IMR-90 (cell line): ENCODE measurements around the gene P2RY2.

Experiments
- BHLHE40 ChIP-seq: fragments of 150-350 bp; IDR thresholded peaks from 2 replicates; pipeline ENCODE4 v1.6.1; 2016; ENCODE audit warnings: mild to moderate bottlenecking, low read depth, low read length
- CEBPB ChIP-seq: IDR thresholded peaks from 2 replicates; pipeline ENCODE4 v1.6.1; 2012; ENCODE audit warnings: low read depth, low read length, improper control_type of control experiment
- CHD1 ChIP-seq: IDR thresholded peaks from 2 replicates; pipeline ENCODE4 v1.6.1; 2012; ENCODE audit warnings: low read depth, low read length, improper control_type of control experiment
- MAFK ChIP-seq: IDR thresholded peaks from 2 replicates; pipeline ENCODE4 v1.6.1; 2012; ENCODE audit warnings: low read depth, low read length, improper control_type of control experiment
- MAZ ChIP-seq: IDR thresholded peaks from 2 replicates; pipeline ENCODE4 v1.6.1; 2012; ENCODE audit warnings: low read depth, mild to moderate bottlenecking, low read length, improper control_type of control experiment, moderate library complexity, borderline replicate concordance
- MXI1 ChIP-seq: IDR thresholded peaks from 2 replicates; pipeline ENCODE4 v1.6.1; 2012; ENCODE audit warnings: low read depth, mild to moderate bottlenecking, low read length, moderate library complexity, borderline replicate concordance
- NFE2L2 ChIP-seq: fragments of 150-350 bp; IDR thresholded peaks from 2 replicates; pipeline ENCODE4 v1.6.1; 2016; ENCODE audit warnings: low read depth, mild to moderate bottlenecking, low read length
- POLR2A ChIP-seq: IDR thresholded peaks from 2 replicates; pipeline ENCODE4 v1.6.1; 2012; ENCODE audit warnings: mild to moderate bottlenecking, low read depth, low read length
- RAD21 ChIP-seq: IDR thresholded peaks from 2 replicates; pipeline ENCODE4 v1.6.1; 2012; ENCODE audit warnings: low read length, improper control_type of control experiment
- RCOR1 ChIP-seq: IDR thresholded peaks from 2 replicates; pipeline ENCODE4 v1.6.1; 2012; ENCODE audit warnings: mild to moderate bottlenecking, low read length, improper control_type of control experiment; ENCODE audit not compliant: insufficient replicate concordance
- RFX5 ChIP-seq: IDR thresholded peaks from 2 replicates; pipeline ENCODE4 v1.8.0; 2012; ENCODE audit warnings: low read depth, mild to moderate bottlenecking, low read length, moderate library complexity
- SMC3 ChIP-seq: fragments of 150-350 bp; IDR thresholded peaks from 2 replicates; pipeline ENCODE4 v1.6.1; 2016; ENCODE audit warnings: low read depth, mild to moderate bottlenecking, antibody characterized with exemption, low read length, moderate library complexity
- TF ChIP-seq, protein P1 (sequence below): fragments of 150-350 bp; IDR thresholded peaks from 2 replicates; pipeline ENCODE4 v1.6.1; 2017; ENCODE audit warnings: mild to moderate bottlenecking, antibody characterized with exemption, low read length, low read depth
- TF ChIP-seq, protein P2 (sequence below): conservative IDR thresholded peaks from 2 replicates; pipeline ENCODE4 v1.5.1; 2012; ENCODE audit warnings: mild to moderate bottlenecking, low read depth, low read length, improper control_type of control experiment

DNA sequence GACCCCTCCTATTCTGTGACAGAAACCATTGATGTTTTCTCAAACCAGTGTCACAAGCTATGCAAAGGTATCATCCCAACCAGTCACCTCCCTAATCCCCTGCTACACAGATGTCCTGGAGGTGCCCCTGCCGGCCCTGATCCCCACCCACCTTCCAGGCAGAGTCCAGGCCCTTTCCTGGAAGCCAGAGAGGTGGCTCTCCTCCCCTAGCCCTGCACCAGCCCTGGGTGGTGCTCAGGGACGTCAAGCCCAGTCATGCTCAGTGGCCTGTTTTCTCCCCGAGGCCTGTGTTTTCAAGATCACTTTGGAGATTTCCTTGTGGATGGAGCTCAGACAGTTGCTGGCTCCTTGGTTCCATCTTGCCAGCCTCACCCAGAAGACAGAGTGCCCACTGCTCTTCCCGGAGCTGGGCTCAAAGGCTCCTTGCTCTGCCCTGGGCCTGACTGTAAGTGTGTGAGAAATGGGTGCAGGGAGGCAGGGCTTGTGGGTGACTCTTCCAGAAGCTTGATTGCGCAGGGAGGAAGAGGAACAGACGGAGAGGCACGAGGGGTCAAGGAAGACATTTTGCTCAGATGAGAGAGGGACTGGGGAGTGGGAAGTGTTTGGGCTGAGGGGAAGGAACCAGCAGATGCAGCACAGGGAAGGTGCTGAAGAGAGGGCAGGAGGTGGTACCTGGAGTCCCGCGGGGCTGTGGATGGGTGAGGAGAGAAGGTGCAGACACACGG lies 65.4 kb downstream of the P2RY2 start:
- TF ChIP-seq POLR2A = no peak
- TF ChIP-seq, protein P1, sequence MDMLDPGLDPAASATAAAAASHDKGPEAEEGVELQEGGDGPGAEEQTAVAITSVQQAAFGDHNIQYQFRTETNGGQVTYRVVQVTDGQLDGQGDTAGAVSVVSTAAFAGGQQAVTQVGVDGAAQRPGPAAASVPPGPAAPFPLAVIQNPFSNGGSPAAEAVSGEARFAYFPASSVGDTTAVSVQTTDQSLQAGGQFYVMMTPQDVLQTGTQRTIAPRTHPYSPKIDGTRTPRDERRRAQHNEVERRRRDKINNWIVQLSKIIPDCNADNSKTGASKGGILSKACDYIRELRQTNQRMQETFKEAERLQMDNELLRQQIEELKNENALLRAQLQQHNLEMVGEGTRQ = no peak
- TF ChIP-seq, protein P2, sequence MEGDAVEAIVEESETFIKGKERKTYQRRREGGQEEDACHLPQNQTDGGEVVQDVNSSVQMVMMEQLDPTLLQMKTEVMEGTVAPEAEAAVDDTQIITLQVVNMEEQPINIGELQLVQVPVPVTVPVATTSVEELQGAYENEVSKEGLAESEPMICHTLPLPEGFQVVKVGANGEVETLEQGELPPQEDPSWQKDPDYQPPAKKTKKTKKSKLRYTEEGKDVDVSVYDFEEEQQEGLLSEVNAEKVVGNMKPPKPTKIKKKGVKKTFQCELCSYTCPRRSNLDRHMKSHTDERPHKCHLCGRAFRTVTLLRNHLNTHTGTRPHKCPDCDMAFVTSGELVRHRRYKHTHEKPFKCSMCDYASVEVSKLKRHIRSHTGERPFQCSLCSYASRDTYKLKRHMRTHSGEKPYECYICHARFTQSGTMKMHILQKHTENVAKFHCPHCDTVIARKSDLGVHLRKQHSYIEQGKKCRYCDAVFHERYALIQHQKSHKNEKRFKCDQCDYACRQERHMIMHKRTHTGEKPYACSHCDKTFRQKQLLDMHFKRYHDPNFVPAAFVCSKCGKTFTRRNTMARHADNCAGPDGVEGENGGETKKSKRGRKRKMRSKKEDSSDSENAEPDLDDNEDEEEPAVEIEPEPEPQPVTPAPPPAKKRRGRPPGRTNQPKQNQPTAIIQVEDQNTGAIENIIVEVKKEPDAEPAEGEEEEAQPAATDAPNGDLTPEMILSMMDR = no peak
- no peak for TF ChIP-seq RCOR1
- no peak for TF ChIP-seq RFX5
- TF ChIP-seq BHLHE40 = no peak
- TF ChIP-seq CEBPB = no peak
- TF ChIP-seq NFE2L2 = no peak
- no peak for TF ChIP-seq SMC3
- no peak for TF ChIP-seq MXI1
- no peak for TF ChIP-seq MAZ
- TF ChIP-seq RAD21 = no peak
- TF ChIP-seq MAFK = no peak
- no peak for TF ChIP-seq CHD1
